Vagina (tissue), 2 donors: Measurements from ENCODE around the gene CUL7.

Source experiments
- CTCF ChIP-seq, 3 experiments: fragments of 450-650 bp in 2 of 3; fragments of 200-600 bp in 1 of 3; sonication (generic) in 1 of 3; IDR thresholded peaks; one replicate each; pipeline ENCODE4 v1.5.1; 2017 to 2019; ENCODE audit warnings: antibody characterized with exemption in 3 of 3, mild to moderate bottlenecking in 2 of 3, moderate library complexity in 2 of 3
- POLR2A ChIP-seq, 2 donors: fragments of 450-650 bp; IDR thresholded peaks; one replicate each; pipeline ENCODE4 v1.6.1; 2017; ENCODE audit warnings: antibody characterized with exemption in 2 of 2, mild to moderate bottlenecking in 2 of 2, moderate library complexity in 2 of 2

GRCh38 chr6:43020847-43021246 is 32.8 kb downstream of the CUL7 start:
- no peak for TF ChIP-seq CTCF (IDR thresholded peaks at IDR 0.05)
- no peak for TF ChIP-seq POLR2A (IDR thresholded peaks at IDR 0.05)
